Heart right ventricle (tissue), 16 donors: ENCODE results near the gene CD207. TPM values are rescaled to one million over a fixed set of nuclear protein-coding genes. Genes with fewer than 3 reads are reported as not detected.

Source experiments
- ATAC-seq, 8 donors: fragments of 200-7000 bp; cut with Tn5 transposase; one replicate each; pipeline ENCODE4 v1.9.1; 2020; ENCODE audit warnings: mild to moderate bottlenecking in 8 of 8, moderate library complexity in 8 of 8, moderate number of reproducible peaks in 1 of 8
- DNase-seq, 2 donors: peaks; one replicate each; pipeline ENCODE4 v3.0.0-alpha.2; 2020
- H3K27ac ChIP-seq, 10 donors: fragments of 200-600 bp; sonication (generic) in 2 of 10; one replicate each; pipeline versions ENCODE4 v1.5.0 to v1.8.0; 2020 to 2022; ENCODE audit warnings: mild to moderate bottlenecking in 3 of 10
- H3K27me3 ChIP-seq, 7 donors: fragments of 200-600 bp; one replicate each; pipeline ENCODE4 v1.8.0; 2021 to 2022; ENCODE audit warnings: mild to moderate bottlenecking in 2 of 7
- H3K36me3 ChIP-seq, 9 donors: fragments of 200-600 bp; sonication (generic) in 1 of 9; one replicate each; pipeline versions ENCODE4 v1.5.0 to v1.8.0; 2020 to 2022; ENCODE audit warnings: mild to moderate bottlenecking in 2 of 9
- H3K4me1 ChIP-seq, 9 donors: fragments of 200-600 bp; sonication (generic) in 1 of 9; one replicate each; pipeline versions ENCODE4 v1.5.0 to v1.8.0; 2020 to 2022; ENCODE audit warnings: mild to moderate bottlenecking in 4 of 9
- H3K4me3 ChIP-seq, 10 donors: fragments of 200-600 bp; sonication (generic) in 2 of 10; one replicate each; pipeline versions ENCODE4 v1.5.0 to v1.8.0; 2020 to 2022; ENCODE audit warnings: mild to moderate bottlenecking in 7 of 10, moderate library complexity in 2 of 10
- H3K9me3 ChIP-seq, 11 donors: fragments of 200-600 bp in 10 of 11; sonication (generic) in 2 of 11; one replicate each; pipeline versions ENCODE4 v1.5.0 to v1.8.0; 2013 to 2022; ENCODE audit warnings: mild to moderate bottlenecking in 2 of 11, control low read depth in 1 of 11, moderate library complexity in 1 of 11
- WGBS, 2 donors: extraction: QIAGEN DNeasy Blood & Tissue Kit; methylation state at CpG; one replicate each; pipeline ENCODE4 v1.1.7; 2013; ENCODE audit warnings: inconsistent platforms in 1 of 2; 5-methylcytosine and 5-hydroxymethylcytosine counted together
- intact Hi-C, 10 donors: fragments of 100-400 bp; cut with DNase I; formaldehyde crosslinking; loops; one replicate each; pipeline versions ENCODE4 v1.11.1 to v1.14.2; 2022
- polyA plus RNA-seq, 2 donors: library from polyadenylated mRNA; stranded (reverse); fragments of 200-250 nt; gene quantifications; one replicate each; pipeline ENCODE4 v1.2.3, GENCODE V29; 2013
- total RNA-seq, 10 donors: library from RNA; stranded (reverse); fragmentation: NEBNext Ultra II Directional in 3 of 10; extraction: Animal tissue kit (Norgen Biotek cat#: 25700) in 3 of 10; gene quantifications; one replicate each; pipeline versions ENCODE4 v1.2.1 to v1.2.4, GENCODE V29; 2021 to 2023
- TF ChIP-seq, protein P1 (sequence below), 9 donors: fragments of 200-600 bp; sonication (generic) in 2 of 9; IDR thresholded peaks; one replicate each; pipeline versions ENCODE4 v1.5.0 to v1.8.0; 2021 to 2022; ENCODE audit warnings: antibody characterized with exemption in 9 of 9, mild to moderate bottlenecking in 5 of 9, moderate library complexity in 1 of 9
- donor health status: Arrhythmogenic right ventricular cardiomyopathy.
- donor health status: ischemic (EF 13 %, LVEDD 7.1; RV severe dilation, severe dysfunction).
- donor health status: healthy with polysubstance abuse.
- donor health status: DM: no; HTN: yes; CAD: no.
- donor health status: DM: no; HTN: no; CAD: no.
- donor health status: ischemic (EF 25% LVEDD 6.9; RV normal size, moderate dysfunction).
- donor health status: ischemic (EF 25% LVEDD 5.7; RV mildly dilated, moderate dysfunction).
- donor health status: healthy.
- donor health status: DM: yes; HTN: yes; CAD: no.
- donor health status: Ischemic cardiomyopathy.
- donor health status: ischemic (EF 35%, LVEDD 5.7; RV mildly dilated, moderate dysfunction).
- donor health status: nonischemic (EF 11% LVEDD 7.7; RV severe dilation, severe dysfunction).
- donor health status: DM: yes; HTN: yes; CAD: no.
- donor health status: PGD.
- donor health status: ischemic (EF 29% LVEDD 5.4; RV normal size, mild dysfunction).
- donor health status: nonischemic (EF 23%, LVEDD 6.1; RV moderate dilation, normal function).

The CD207 gene
- total and polyA plus RNA-seq, 12 donors: 0.03 to 1.1 (median 0.38) TPM; not detected in 5

DNA sequence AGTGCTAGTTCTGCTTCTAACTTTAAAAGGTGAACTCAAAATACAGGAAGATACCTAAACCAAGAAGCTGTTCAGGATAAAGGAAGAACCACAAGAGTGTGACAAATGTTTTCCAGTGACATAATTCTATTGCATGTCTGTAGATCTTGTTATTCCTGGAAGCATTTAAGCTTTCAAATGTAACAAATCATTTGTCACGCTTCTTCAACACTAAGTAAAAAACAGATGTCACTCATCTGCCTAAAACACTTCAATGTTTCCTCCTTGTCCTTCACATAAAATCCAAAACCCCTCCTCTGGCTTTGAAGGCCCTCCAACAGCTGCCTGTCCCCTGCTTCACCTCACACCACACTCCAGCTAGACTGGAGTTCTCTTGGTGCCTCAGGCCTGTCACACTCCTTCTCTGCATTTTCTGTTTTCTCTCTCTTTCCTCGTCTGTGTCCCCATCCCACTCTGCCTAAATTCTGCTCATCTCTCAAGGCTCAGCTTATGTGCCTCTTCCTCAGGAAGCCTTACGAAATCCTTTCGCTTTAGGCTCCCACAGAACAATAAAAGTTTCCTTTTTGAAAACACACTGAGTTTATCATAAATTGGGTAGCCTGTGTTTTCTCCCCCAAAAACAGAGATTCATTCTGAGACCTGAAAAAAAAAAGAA is 8.8 kb downstream of the CD207 start:
- intact Hi-C loops: no loop called here
- 63 to 71% methylated on average over 4 of the region's 4 CpGs for WGBS, 2 donors
- no peaks in the 10 kb centered on the region for H3K36me3 ChIP-seq
- DNase-seq (no peak), ATAC-seq (no peak)
- H3K27me3 ChIP-seq: no peaks in the 10 kb centered on the region
- H3K9me3 ChIP-seq: no peaks in the 10 kb centered on the region
- peak overlapping the region in 1 of 10 donors; percentile 32 for H3K27ac ChIP-seq
- TF ChIP-seq, protein P1, sequence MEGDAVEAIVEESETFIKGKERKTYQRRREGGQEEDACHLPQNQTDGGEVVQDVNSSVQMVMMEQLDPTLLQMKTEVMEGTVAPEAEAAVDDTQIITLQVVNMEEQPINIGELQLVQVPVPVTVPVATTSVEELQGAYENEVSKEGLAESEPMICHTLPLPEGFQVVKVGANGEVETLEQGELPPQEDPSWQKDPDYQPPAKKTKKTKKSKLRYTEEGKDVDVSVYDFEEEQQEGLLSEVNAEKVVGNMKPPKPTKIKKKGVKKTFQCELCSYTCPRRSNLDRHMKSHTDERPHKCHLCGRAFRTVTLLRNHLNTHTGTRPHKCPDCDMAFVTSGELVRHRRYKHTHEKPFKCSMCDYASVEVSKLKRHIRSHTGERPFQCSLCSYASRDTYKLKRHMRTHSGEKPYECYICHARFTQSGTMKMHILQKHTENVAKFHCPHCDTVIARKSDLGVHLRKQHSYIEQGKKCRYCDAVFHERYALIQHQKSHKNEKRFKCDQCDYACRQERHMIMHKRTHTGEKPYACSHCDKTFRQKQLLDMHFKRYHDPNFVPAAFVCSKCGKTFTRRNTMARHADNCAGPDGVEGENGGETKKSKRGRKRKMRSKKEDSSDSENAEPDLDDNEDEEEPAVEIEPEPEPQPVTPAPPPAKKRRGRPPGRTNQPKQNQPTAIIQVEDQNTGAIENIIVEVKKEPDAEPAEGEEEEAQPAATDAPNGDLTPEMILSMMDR (IDR thresholded peaks at IDR 0.05): no peak
- H3K4me3 ChIP-seq: no peak overlapping the region
- peaks cover 0 to 39% (median 32%) of the 10 kb centered on the region in 9 donors for H3K4me1 ChIP-seq

DNA sequence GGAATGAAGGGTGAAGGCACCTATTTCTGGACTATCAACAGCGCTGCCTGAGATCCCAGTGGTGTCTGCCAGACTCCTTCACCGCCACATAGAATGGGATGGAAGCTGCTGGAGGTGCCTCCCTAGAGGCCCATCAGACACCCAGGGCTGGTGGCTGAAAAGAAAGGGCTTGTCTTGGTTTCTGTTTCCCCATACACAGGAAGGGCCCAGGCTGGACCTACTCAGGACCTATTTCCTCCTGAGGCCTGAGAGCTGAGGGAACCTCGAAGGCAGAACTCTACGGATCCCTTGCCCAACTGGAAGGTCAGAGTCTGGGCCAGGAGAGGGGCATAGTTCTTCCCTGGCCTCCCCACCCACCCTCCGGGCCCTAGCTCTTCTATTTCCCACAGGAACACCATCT is 12.4 kb downstream of the CD207 start:
- H3K4me1 ChIP-seq: peaks cover 0 to 12% (median 3%) of the 10 kb centered on the region in 9 donors
- DNase-seq (no peak), ATAC-seq (no peak)
- WGBS, 2 donors: 81 to 91% methylated on average over 5 of the region's 5 CpGs
- TF ChIP-seq, protein P1 (IDR thresholded peaks at IDR 0.05): no peak
- no peaks in the 10 kb centered on the region for H3K9me3 ChIP-seq
- no peaks in the 10 kb centered on the region for H3K36me3 ChIP-seq
- peaks cover 0 to 20% (median 0%) of the 10 kb centered on the region in 7 donors for H3K27me3 ChIP-seq
- H3K27ac ChIP-seq: no peak overlapping the region
- intact Hi-C loops: no loop called here
- no peak overlapping the region for H3K4me3 ChIP-seq

DNA sequence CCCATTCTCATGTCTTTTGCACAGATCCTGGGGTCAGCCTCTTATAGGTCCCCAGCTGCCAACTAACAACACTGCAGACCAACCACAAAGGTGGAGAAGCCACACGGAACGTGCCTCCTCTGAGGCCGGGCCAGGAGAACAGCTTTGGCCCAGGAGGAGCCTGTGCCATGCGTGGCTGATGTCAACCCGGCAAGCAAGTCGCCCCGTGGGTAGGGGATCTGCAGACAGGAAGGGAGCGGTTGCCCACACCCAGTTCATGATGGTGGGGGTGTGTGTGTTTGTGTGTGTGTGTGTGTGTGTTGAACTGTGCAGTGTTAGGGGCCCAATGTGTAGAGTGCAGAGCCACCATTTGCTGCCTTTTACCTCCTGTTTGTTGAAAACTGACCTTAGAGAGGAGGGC is 12.8 kb downstream of the CD207 start:
- Histone ChIP-seq H3K4me1 (peaks cover 0 to 8% (median 0%) of the 10 kb centered on the region in 9 donors), H3K27ac (no peak overlapping the region), H3K9me3 (no peaks in the 10 kb centered on the region), H3K4me3 (no peak overlapping the region), H3K27me3 (peaks cover 0 to 24% (median 0%) of the 10 kb centered on the region in 7 donors), H3K36me3 (no peaks in the 10 kb centered on the region)
- no peak for ATAC-seq
- TF ChIP-seq, protein P1 (IDR thresholded peaks at IDR 0.05): no peak
- intact Hi-C loops: no loop called here
- DNase-seq: no peak
- WGBS, 2 donors: 89 to 92% methylated on average over 8 of the region's 8 CpGs

DNA sequence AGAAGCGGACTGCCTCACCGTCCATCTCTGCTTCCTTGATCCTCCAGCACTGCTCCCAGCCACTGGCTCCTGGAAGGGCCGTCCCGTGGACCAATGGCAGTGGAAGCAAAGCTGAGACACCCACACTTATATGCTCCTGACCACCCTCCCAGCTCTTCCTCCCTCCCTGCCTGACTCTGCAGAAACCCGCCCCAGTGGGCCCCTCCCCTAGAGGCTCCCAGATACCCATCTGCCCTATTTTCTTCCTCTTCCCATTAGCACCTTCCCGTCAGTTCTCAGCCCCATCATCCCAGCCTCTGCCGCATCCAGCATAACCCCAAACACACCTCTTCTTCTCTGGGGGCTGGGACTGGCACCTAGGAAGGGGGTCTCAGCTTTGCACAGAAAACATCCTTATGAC is 15.1 kb downstream of the CD207 start, which contains the start of gene CLEC4F:
Gene CLEC4F, minus strand, starts transcription at position 101 of the 400 bp plus-strand sequence. Its CDS starts 76 bp downstream, at position 25.
- Histone ChIP-seq H3K27me3 (peaks cover 0 to 25% (median 11%) of the 10 kb centered on the region in 7 donors), H3K27ac (no peak within 1 kb of the TSS), H3K9me3 (no peaks in the 10 kb centered on the region), H3K4me3 (no peak within 1 kb of the TSS), H3K4me1 (no peaks in the 10 kb centered on the region), H3K36me3 (no peaks in the 10 kb centered on the region)
- intact Hi-C loops: no loop called here
- ATAC-seq: no peak
- no peak for DNase-seq
- TF ChIP-seq, protein P1 (IDR thresholded peaks at IDR 0.05): no peak
- 62 to 75% methylated on average over 7 of the region's 7 CpGs for WGBS, 2 donors
